ENCODE results near the gene MZF1. TPM values are rescaled to one million over a fixed set of nuclear protein-coding genes. Genes with fewer than 3 reads are reported as not detected.

MZF1 gene
- total and polyA plus RNA-seq, 3 donors from 2014 or later: 23.9 to 56.1 (median 55.8) TPM

- intact Hi-C loops (cut with DNase I; ENCODE audit: low total_unique reads): no loop called here
- WGBS, 2 donors: 91 to 96% methylated on average over 18 of the region's 18 CpGs
- Histone ChIP-seq H3K4me1 (peaks cover 26% of the 10 kb centered on the region), H3K9me3 (no peaks in the 10 kb centered on the region), H3K27ac (no peak overlapping the region), H3K4me3 (no peak overlapping the region), H3K27me3 (no peaks in the 10 kb centered on the region), H3K36me3 (ENCODE audit: low read depth, missing control alignments) (peaks cover 4% of the 10 kb centered on the region)
- no peak for TF ChIP-seq CTCF (IDR thresholded peaks at IDR 0.05)
- no peak for TF ChIP-seq POLR2A (IDR thresholded peaks at IDR 0.05)
- no peak for DNase-seq
These were observed 21.3 kb downstream of the MZF1 start for GRCh38 chr19:58551577-58552471.

- Histone ChIP-seq H3K27ac (no peak overlapping the region), H3K27me3 (no peaks in the 10 kb centered on the region), H3K4me3 (no peak overlapping the region), H3K36me3 (ENCODE audit: low read depth, missing control alignments) (peaks cover 4% of the 10 kb centered on the region), H3K9me3 (no peaks in the 10 kb centered on the region), H3K4me1 (peaks cover 28% of the 10 kb centered on the region)
- TF ChIP-seq CTCF (IDR thresholded peaks at IDR 0.05) (no peak), POLR2A (IDR thresholded peaks at IDR 0.05) (no peak)
- no peak for DNase-seq
- WGBS, 2 donors: 12 to 45% methylated on average over 1 of the region's 1 CpG
- intact Hi-C loops (cut with DNase I; ENCODE audit: low total_unique reads): no loop called here
These were observed 22.0 kb downstream of the MZF1 start for GRCh38 chr19:58551123-58551497.

GRCh38 chr19:58550362-58551122, 22.6 kb downstream of the MZF1 start:
- Histone ChIP-seq H3K4me1 (peaks cover 28% of the 10 kb centered on the region), H3K36me3 (ENCODE audit: low read depth, missing control alignments) (peaks cover 4% of the 10 kb centered on the region), H3K27me3 (no peaks in the 10 kb centered on the region), H3K27ac (no peak overlapping the region), H3K9me3 (no peaks in the 10 kb centered on the region), H3K4me3 (no peak overlapping the region)
- intact Hi-C loops (cut with DNase I; ENCODE audit: low total_unique reads): no loop called here
- 84 to 86% methylated on average over 11 to 13 of the region's 13 CpGs for WGBS, 2 donors
- no peak for TF ChIP-seq CTCF (IDR thresholded peaks at IDR 0.05)
- DNase-seq: no peak

GRCh38 chr19:58549664-58550361, 23.3 kb downstream of the MZF1 start:
- no peak overlapping the region for H3K4me3 ChIP-seq
- no peaks in the 10 kb centered on the region for H3K27me3 ChIP-seq
- no peak overlapping the region for H3K27ac ChIP-seq
- TF ChIP-seq CTCF (IDR thresholded peaks at IDR 0.05) (no peak), POLR2A (IDR thresholded peaks at IDR 0.05) (no peak)
- H3K4me1 ChIP-seq: peaks cover 27% of the 10 kb centered on the region
- peaks cover 4% of the 10 kb centered on the region for H3K36me3 ChIP-seq (ENCODE audit: low read depth, missing control alignments)
- WGBS, 2 donors: 86% methylated on average over 11 of the region's 11 CpGs; no CpG with 5 or more reads in 1 of the 2 donors
- no peaks in the 10 kb centered on the region for H3K9me3 ChIP-seq
- DNase-seq: no peak
- intact Hi-C loops (cut with DNase I; ENCODE audit: low total_unique reads): no loop called here
